Kasumi-1 (cell line): ENCODE data around the gene RBBP7.

Experiments used
- DNase-seq, 2 experiments: peaks; one replicate each; lab custom pipeline; 2025; lab: John Stamatoyannopoulos, UW

RBBP7 gene

DNA sequence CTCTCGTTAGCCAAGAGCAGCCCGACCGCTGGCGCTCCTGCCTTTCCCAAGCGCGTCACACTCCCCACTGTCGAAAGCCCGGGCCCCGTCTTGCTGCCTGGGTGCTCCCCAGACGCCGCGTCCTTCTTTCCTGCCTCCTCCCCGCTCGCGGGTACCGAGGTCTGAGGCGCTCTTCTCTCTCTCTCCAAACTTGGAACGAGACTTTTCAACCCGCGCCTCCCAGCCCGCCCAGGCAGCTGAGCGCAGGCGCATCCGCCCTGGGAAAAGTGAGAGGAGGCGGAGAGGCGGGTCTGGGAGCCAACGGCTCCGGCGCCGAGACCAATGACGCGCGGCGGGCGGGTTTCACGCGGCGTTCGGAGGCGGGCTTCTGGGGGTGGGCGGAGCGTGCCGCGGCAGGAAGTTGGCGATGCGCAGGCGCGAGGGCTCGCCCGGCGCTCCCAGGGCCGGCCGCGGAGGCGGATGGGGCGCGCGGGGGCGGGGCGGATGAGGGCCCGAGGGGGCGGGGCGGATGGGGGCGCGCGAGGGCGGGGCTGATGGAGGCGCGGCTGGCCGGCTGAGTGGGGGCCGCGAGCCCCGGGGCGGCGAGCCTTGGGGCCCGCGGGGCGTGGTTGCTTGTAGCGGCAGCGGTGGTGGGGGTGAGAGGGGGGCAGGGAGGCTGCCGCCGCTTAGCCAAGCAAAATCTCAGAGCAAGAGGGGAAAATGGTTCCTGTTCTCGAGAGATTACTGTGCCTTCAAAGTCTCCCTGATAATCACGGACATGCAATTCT, at the start of gene RBBP7:
RBBP7 (minus strand) TSS at position 268 of the 767 bp plus-strand sequence. CDS start 309 bp downstream, outside the sequence.
- peak; percentile 63 to 84 for DNase-seq

DNA sequence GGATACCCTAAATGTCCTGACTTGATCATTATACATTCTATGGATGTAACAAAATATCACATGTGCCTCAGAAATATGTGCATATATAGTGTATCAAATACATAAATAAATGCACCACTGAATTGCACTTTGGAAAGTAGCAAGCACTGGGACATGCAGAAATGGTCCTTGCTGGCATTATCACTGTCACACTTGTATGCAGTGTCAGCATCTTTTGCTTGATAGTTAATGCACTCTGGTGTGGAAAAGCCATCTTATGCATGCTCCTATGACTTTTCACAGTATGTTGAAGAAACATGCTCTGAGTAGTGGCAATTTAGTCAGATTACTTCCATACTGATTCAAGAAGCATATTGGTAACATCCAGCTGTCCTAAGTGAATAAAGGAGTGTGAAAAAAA, 48.8 kb upstream of the RBBP7 start:
- DNase-seq = no peak

DNA sequence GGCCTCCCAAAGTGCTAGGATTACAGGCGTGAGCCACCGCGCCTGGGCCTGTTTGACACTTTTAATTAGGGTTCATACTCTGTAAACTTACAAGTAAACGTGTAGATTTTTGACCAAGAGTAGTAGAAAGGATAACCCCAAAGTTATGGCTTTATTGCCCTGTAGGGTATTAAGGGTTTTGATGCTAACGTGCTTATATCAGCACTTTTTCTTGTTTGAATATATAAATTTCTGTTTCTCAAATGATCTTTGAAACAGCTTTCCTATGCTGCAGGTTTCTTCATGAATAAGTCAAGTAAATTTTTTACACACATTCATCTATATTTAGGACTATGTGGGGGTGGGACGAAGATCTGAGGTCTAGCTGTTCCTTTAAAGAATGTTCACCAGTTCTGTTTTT, 47.0 kb upstream of the RBBP7 start:
- no peak for DNase-seq

DNA sequence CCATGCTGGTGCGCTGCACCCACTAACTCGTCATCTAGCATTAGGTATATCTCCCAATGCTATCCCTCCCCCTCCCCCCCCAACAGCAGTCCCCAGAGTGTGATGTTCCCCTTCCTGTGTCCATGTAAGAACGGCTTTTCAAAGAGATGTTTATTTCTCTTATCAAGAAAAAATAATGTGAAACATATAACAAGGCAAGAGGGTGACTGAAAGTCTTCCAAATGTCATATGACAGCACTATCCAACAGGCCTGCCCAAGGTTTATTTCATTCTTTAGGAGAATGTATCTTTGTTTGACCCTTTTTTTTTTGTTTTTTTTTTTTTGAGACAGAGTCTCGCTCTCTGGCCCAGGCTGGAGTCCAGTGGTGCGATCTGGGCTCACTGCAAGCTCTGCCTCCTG, 46.4 kb upstream of the RBBP7 start:
- DNase-seq = no peak

DNA sequence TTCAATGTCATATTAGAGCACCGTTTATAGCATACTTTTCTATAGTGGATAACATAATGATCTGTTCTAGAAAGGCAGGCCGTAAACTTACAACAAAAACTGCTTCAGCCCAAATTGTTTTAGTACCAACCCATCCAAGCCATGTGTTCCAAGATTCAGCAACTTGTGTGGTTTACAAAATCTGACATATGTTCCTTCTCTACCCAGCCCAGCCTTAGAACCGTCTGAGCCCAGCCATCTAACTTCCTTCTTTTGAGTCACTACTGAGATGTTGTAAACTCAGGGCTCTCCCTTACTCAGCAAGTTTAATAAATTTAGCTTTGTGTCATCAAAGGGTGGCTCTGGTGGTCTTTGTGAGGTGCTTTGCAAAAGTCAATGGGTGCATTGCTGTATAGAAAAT, 43.9 kb upstream of the RBBP7 start:
- peak; percentile 81 to 83 for DNase-seq

DNA sequence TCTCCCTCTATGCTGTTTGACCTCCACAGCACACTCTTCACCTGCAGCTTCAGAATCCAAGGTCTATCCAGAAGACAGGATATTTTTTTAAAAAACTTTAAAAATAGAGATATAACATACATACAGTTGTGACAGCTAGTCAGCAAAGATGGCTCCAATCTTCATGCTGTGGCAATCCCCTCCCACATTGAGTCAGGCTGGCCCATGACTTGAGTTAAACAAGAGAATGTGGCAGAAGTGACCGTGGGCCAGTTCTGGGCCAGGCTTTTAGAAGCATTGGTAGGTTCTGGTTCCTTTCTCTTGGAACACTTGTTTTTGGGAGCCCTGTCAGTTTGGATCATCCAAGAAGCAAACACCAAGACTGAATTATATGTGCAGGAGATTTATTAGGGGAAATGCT, 40.2 kb upstream of the RBBP7 start:
- DNase-seq = no peak

DNA sequence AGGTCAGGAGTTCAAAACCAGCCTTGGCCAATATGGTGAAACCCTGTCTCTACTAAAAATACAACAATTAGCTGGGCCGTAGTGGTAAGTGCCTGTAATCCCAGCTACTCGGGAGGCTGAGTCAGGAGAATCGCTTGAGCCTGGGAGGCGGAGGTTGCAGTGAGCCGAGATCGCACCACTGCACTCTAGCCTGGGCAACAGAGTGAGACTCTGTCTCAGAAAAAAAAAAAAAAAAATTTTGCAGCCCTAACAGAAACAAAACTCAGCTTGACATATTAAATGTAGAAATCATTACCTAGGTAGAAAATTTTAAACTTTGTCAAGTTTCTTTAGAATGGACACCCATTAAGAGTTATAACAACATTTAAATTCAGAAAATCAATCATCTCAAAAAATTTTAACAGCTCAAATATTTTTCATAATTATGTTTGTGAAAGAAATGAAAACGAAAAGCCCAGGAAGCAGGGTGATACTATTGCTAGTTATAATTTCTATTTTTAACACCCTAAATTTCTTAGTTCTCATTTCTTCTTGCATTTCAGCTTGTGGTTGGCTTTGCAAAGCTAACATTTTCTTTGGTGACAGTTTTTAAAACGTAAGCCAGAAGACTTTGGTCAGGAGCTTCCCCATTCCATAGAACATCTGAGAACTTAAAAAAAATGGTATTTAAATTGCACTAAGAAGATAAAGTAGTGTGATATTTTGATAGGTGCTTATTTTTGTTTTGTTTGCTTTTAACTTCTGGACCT, 33.3 kb upstream of the RBBP7 start:
- DNase-seq = peak; percentile 48 to 67

DNA sequence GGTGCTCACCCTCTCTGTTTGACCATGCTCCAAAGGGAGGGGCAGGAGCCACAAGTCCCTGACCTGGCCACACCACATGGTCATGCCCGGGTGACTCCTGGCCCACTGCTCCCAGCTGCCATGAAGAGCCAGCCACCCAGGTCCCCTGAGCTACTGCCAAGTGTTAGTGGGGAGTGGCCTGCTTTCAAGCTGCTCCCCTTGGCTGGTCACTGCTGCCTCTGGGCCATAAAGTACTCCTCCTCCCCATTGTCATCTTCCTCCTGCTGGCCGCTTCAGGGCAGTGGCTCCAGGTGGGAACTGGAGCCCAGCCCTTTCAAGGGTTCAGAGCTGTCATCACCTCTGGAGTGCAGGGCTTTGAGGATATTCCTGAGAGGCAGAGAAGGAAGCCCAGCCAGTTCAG, 27.3 kb upstream of the RBBP7 start:
- DNase-seq = no peak

DNA sequence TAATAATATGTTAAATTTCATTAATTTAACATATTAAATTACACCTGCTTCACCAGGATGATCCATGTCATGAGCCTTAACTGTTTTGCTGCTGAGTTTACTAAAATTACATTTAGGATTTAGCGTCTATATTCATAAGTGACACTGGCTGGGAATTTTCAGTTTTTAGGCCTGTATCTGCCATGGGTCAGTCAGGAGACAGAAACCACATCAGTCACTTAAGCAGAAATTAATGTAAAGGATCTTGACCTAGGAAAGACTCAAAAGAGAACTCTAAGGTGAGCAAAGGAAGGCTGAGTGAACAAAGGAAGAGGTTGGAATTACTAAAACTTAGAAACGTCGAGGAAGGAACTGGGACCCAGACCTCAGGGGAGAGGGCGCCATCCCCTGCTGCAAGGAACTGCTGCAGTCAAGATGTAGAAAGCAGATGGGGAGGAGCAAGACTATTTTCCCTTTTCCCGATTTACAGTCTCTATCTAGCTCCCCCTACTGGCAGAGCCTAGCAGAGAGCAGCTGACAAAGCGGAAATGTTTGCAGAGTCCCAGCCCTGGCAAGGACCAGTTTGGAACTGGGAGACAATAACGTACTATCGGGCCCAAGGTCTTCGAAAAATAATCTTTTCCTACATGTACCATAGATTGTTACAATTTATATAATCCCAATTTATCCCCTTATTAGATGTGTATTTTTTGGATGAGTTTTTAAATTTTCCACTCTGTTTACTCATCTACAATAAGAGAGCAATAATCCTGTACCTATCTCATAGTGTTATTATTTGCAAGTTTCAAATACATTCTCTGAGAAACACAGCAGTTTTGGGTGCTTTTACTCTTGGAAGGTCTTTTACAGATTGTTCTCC, 22.6 kb upstream of the RBBP7 start:
- DNase-seq = peak; percentile 83 to 88

DNA sequence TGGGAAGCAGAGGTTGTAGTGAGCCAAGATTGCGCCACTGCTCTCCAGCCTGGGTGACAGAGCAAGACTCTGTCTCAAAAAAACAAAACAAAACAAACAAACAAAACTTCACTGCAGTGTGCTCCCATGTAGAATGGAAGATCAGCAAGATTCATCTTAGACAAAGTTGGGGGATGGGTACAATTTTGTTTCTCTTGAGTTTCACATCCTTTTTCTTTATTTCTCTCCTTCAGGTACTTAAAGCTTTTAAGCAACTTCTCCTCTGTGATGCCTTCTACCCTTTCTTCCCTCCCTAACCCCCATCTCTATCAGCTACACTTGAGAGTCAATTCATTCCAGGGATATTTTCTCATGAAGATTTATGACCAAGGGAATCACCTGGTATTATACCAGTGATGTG, 15.5 kb upstream of the RBBP7 start:
- DNase-seq = no peak

DNA sequence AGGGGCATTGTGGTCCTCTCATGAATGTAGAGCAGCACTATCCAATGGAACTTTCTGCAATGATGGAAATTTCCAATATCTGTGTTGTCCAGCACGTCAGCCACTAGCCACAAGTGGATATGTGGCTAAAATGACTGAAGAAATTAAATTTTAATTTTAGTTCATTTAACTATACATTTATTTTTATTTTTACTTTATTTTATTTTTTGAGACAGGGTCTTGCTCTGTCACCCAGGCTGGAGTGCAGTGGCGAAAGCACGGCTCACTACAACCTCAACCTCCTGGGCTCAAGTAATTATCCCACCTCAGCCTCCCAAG, 13.3 kb upstream of the RBBP7 start:
- DNase-seq = no peak

DNA sequence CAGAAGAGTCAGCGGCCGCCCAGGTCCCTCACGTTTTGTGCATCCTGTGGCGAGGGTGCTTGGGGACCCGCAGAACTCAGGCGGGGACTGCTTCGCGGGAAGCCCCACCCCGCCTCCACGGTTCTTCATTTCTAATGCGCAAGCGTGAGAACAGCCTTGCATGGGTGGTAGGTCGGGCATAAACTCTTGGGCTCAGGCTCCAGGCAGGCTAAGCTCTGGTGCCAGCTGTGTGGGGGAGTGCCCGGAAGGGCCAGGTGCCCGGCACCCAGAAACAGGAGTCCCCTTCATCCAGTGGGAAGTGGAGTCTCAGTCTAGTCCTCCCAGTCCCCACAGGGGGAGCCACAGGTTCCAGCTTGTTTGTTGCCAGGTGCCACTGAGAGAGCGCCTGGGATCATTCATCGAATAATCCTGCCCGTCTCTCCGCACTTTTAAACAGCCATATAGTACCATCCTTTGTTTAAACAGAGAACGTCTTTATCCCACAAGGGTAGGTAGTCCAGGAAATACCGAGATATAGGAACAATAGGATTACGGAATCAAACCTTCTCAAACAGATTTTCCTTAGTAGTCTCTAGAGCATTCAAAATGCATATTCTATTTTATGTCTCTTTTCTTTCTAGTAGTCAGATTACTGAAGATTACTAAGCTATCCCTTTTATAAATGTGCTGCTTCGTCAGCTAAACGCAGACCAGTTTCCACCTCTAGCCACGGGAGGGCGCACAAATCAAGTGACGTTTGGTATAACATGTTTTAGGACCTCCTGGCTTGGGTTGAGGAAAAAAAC, 12.7 kb upstream of the RBBP7 start:
- DNase-seq = peak; percentile 53 to 57

DNA sequence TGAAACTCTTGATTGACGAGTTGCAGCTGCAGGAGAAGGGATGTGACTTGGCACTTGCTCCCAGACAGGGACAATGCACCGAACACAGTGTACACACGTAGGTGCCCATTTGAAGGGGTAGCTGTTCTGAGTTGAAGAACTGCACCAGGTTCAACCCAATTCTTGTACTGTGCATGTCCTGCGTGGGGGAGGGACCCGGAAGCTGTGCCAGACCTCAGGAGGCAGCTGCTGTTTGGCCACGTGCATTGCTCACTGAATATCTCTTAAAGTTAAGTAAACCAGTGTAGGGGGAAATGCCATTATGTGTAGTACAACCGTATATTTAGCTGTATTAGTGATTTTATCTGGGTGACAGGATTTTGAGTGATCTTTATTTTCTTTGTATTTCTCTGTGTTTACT, 12.0 kb upstream of the RBBP7 start:
- no peak for DNase-seq

DNA sequence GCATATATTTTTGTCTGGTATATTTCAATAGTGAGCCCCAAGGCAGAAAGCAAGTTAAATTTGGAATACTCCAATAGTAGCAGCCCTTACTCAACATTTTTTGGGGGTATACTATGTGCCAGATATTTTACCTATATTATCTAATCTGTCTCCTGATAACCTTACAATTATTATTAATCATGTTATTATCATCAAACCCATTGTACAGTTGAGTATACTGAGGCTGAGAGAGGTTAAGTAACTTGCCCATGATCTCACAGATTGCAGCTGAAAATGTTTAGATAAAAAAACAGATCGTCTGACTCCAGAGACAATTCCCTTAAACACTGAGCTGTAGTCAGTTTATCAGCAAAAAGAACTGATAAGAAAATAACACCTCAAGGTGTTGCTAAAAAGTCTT, 6.5 kb upstream of the RBBP7 start:
- no peak for DNase-seq

DNA sequence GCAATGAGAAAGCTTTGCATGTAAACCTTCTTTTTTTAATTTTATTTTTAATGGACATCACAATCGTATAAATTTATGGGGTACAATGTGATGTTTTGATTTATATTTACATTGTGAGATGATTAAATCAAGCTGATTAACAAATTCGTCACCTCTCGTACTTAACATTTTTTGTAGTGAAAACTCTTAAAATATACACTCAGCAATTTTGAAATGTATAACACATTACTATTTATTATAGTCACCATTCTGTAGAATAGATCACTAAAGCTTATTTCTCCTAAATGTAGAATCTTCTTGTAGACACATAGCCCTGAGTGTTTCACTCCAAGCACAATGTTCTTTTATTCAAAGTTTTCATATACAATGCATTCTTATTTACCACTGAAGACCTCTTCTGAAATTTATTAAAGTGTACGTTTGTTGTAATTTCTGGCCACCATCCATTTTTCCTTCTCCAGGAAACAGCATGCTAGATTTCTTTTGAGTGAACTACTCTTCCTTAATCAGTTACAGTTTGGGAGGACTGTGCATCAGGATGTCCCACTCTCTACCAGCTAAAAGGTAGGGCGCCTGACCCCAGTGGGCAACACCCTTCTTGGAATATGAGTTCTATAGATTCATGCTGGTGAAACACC, 4.4 kb upstream of the RBBP7 start:
- no peak for DNase-seq

DNA sequence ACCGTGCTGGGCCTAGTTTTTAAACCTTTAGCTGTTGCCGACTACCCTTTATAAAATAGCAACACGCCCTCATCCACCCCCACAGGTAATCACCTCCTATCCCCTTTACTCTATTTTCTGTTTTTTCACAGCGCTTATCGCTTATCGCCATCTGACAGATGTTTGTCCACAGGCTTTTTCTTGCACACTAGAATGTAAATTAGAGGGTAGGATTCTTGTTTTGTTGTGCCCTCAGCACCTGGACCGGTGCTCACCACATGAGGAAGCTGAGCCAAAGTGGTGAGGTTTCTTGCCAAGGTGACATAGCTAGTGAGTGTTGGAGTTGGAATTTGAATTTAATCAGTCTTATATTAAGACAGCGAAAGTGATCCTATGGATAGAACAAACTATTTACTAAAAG, 2.9 kb upstream of the RBBP7 start:
- DNase-seq = no peak

DNA sequence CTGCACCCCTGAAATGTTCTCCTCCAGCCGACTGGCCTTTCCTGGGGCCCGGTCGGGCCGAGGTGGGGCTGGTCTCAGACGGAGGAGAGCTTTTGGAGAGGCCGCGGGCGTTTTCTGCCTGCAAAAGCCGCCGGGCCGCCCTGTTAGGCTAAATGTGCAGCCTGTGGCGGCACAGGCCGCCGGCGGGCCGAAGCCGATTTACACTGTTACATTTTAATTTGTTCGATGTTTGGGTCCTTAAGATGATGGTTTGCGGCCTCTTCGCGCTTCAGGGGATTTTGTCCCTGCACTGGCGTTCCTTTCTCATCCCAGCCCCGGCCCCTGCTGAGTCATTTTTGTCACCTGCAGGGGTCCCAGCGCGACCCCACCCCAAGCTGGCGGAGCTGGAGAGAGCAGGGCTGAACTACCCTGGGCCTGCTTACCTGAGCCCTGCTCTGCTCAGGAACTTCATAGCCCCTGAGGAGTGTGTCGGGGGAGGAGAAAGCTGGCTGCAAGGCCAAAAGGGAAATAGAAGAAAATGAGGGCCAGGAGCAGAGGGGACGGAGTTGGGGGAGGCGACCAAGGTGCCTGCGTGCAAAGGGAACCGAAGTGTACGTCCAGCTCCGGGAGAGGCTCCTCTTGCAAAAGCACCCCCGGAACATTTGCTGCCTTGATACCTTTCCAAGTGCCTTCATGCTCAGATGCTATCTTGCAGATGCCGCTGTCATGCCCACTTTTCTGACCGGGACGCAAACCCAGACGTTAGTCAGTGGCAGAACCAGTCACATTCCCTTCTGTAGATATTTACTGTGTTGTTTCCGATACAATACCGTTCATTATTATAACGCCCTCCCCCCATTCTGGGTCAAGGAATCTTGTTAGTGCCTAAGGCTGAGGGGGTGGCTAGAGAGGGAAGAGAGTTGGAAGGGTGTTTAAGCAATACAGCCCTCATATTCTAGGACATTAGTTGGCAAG, 977 bp upstream of the RBBP7 start:
- DNase-seq = peak; percentile 30 to 46

DNA sequence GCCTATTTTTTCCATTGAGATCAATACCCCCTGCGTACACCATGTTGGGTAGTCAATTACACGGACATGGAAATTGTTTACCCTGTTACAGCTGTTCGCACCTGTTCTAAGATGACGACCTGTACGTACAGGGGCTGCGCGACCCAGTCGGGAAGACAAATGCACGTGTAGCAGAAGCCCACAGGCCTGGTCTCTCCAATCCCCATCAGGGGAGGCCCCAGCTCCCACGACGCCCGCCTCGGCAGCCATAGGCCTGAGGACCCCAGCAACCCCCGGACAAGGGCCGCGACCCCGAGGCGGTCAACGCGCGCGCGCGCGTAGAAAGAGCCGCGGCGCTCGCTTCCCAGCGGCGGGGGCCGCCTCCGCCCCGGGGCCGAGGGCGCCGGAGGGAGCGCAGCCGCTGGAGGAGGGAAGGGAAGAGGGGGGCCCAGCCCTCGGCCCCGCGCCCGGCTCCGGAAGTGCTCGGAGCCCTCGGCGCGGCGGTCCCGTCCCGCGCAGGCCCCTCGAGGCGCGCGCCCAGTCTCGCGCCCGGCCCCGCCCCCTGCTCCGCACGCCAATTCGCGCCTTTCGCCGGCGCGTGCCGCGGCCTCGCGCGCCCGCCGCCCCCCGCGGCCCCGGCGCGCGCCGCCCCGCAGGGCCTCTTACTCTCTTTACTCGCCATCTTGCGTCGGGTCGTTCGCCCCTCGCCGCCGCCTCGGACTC, 618 bp downstream of the RBBP7 start:
- peak in 1 of 2 experiments; percentile 5 for DNase-seq

DNA sequence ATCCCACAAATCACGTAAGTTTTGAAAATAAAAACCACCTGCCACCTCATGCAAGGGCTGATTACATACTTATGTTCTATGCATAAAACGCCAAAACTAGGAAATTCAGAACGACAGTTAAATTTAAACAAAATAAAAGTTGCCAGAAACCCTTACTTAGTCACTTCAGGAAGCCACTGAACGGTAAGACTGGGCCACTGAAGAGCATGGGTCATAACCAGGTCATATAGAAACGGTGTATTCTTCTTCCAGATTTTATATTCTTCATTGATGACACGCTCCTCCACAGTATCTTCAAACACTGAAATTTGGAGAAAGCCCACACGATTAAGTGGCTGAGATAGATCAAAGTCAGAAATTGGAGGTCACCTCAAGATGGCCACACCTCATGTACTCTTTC, 1.2 kb downstream of the RBBP7 start:
- DNase-seq = no peak

DNA sequence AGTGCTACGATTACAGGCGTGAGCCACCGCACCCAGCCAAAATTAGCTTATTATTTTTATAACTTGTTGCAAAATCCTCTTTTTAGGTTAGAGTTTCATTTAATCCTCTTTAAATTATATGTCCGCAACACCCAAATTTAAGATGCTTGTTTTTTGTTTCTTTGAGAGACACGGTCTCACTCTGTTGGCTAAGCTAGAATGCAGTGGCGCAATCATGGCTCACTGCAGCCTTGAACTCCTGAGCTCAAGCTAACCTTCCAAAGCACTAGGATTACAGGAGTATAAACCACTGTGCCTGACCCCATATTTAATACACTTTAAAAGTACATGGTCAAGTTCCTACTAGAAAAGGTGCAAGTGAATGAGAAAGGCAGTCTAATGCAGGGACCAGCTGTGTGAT, 2.2 kb downstream of the RBBP7 start:
- no peak for DNase-seq
